Left ventricle myocardium inferior (tissue), 1 donor: Measurements from ENCODE around the gene ZSCAN10. TPM values are rescaled to one million over a fixed set of nuclear protein-coding genes. Genes with fewer than 3 reads are reported as not detected.

Experiments used
- DNase-seq: peaks from one replicate; pipeline ENCODE4 v3.0.0-alpha.2; 2020
- H3K27ac ChIP-seq: fragments of 200-600 bp; replicated peaks from 2 replicates; pipeline ENCODE4 v1.8.0; 2021
- H3K27me3 ChIP-seq: fragments of 200-600 bp; 2 replicates; pipeline ENCODE4 v1.8.0; 2021; ENCODE audit warnings: low read depth
- H3K36me3 ChIP-seq: fragments of 200-600 bp; 2 replicates; pipeline ENCODE4 v1.8.0; 2021
- H3K4me1 ChIP-seq: fragments of 200-600 bp; 2 replicates; pipeline ENCODE4 v1.8.0; 2021
- H3K4me3 ChIP-seq: fragments of 200-600 bp; 2 replicates; pipeline ENCODE4 v1.8.0; 2021; ENCODE audit warnings: mild to moderate bottlenecking, moderate library complexity
- H3K9me3 ChIP-seq: fragments of 200-600 bp; replicated peaks from 2 replicates; pipeline ENCODE4 v1.8.0; 2021
- intact Hi-C: fragments of 100-400 bp; cut with micrococcal nuclease; formaldehyde crosslinking; loops from one replicate; pipeline ENCODE4 v1.11.0; 2022
- total RNA-seq: library from RNA; stranded (reverse); fragmentation: NEBNext Ultra II Directional; extraction: Animal tissue kit (Norgen Biotek cat#: 25700); gene quantifications from one replicate; pipeline ENCODE4 v1.2.1, GENCODE V29; 2021
- TF ChIP-seq, protein P1 (sequence below): fragments of 200-600 bp; IDR thresholded peaks from 2 replicates; pipeline ENCODE4 v1.8.0; 2021; ENCODE audit warnings: antibody characterized with exemption, mild to moderate bottlenecking, borderline replicate concordance
- donor health status: DM: no; HTN: yes; CAD: no; lungs with severe emphysema.

ZSCAN10 gene
- total RNA-seq, 1 donor from 2014 or later: not detected

DNA sequence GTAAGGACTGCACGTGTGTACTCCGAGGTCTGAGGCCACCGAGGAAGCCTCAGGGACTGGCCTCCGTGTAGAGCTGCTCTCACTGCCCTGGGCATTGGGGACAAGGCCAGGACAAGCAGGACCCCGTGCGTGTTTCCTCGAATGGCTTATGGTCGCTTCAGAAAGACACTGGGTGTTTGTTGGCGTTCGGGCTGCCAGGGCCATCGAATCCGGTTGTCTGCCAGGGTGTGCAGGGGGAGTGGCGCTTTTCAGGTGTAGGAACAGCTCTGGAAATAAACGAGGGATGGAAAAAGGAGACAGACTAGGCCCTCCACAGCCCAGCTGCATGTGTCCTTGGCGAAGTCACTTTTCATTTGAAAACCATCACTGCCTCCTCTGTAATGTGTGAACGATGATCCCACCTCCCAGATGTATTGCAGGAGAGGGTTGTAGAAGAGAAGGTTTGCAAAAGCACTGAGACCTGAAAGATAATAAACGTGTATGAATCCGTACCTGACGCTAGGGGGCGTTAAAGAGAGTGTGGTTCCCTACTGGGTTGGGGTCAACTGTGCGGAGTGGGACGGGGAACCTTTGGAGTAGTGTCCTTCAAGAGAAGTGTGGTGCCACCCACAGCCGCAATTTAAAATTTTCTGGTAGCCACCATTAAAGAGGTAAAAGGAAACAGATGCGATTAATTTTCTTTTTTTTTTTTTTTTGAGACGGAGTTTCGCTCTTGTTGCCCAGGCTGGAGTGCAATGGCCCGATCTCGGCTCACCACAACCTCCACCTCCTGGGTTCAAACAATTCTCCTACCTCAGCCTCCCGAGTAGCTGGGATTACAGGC lies 2.1 kb upstream of the ZSCAN10 start:
- Histone ChIP-seq H3K27ac (peak overlapping the region; percentile 92), H3K9me3 (no peaks in the 10 kb centered on the region), H3K27me3 (peaks cover 11% of the 10 kb centered on the region), H3K4me1 (peaks cover 38% of the 10 kb centered on the region), H3K4me3 (peak overlapping the region; percentile 37), H3K36me3 (no peaks in the 10 kb centered on the region)
- no peak for DNase-seq
- TF ChIP-seq, protein P1, sequence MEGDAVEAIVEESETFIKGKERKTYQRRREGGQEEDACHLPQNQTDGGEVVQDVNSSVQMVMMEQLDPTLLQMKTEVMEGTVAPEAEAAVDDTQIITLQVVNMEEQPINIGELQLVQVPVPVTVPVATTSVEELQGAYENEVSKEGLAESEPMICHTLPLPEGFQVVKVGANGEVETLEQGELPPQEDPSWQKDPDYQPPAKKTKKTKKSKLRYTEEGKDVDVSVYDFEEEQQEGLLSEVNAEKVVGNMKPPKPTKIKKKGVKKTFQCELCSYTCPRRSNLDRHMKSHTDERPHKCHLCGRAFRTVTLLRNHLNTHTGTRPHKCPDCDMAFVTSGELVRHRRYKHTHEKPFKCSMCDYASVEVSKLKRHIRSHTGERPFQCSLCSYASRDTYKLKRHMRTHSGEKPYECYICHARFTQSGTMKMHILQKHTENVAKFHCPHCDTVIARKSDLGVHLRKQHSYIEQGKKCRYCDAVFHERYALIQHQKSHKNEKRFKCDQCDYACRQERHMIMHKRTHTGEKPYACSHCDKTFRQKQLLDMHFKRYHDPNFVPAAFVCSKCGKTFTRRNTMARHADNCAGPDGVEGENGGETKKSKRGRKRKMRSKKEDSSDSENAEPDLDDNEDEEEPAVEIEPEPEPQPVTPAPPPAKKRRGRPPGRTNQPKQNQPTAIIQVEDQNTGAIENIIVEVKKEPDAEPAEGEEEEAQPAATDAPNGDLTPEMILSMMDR: peak; percentile 52
- intact Hi-C loops: no loop called here

DNA sequence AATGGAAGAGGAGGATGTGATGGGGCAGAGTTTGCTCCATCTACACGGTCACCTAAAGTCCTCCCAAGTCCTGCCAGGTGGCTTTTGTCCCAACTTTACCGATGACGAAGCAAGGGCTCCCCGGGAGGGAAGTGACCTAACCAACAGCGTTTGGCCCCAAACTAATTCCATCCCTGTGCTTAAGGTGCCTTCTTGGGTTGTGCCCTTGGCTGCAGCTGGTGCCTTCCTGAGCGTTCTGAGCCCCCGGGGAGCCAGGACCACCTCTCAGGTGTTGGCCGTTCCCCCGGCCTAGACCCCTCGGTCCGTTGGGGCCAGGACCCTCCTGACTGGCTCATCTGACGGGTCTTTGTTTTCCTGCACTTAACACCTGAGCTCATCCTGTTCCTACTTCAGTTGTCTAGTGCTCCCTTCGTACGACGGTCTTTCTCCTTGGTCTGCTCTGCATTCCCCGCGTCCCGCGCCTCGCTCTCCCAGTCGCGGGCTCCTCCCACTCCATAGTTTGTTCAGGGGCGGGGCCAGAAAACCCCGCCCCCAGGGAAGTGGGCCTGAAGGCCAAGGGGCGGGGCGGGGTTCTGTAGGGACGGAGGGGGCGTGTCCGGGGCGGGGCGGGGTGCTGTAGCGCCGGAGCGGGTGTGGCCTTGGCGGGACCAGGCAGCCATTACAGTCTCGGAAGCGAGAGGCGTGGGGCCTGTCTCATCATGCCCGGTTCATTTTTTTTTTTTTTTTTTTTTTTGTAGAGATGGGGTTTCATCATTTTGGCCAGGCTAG lies 822 bp upstream of the ZSCAN10 start:
- TF ChIP-seq, protein P1: no peak
- Histone ChIP-seq H3K27ac (peak overlapping the region; percentile 92), H3K4me3 (peak overlapping the region; percentile 51), H3K36me3 (no peaks in the 10 kb centered on the region), H3K4me1 (peaks cover 31% of the 10 kb centered on the region), H3K9me3 (no peaks in the 10 kb centered on the region), H3K27me3 (peaks cover 11% of the 10 kb centered on the region)
- intact Hi-C loops: no loop called here
- DNase-seq: peak; percentile 94

DNA sequence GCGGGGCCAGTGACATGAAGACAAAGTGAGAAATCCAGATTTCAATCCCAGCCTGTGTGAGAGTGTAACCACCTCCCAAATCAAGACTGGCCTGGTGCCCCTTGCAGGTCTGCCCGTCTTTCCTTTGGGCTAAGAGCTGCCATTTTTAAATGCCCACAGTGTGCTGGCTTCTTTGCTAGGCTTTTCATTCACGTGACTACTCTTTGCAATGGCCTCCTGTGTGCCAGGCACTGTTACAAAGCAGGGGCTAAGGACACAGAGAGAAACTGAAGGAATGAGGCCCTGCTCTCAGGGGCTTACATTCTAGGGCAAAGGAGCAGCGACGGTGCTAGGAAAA lies 269 bp upstream of the ZSCAN10 start:
- TF ChIP-seq, protein P1: no peak
- no peaks in the 10 kb centered on the region for H3K36me3 ChIP-seq
- H3K27ac ChIP-seq: peak overlapping the region; percentile 56
- no peak overlapping the region for H3K4me3 ChIP-seq
- peaks cover 31% of the 10 kb centered on the region for H3K4me1 ChIP-seq
- intact Hi-C loops: no loop called here
- DNase-seq: no peak
- H3K27me3 ChIP-seq: peaks cover 11% of the 10 kb centered on the region
- no peaks in the 10 kb centered on the region for H3K9me3 ChIP-seq

DNA sequence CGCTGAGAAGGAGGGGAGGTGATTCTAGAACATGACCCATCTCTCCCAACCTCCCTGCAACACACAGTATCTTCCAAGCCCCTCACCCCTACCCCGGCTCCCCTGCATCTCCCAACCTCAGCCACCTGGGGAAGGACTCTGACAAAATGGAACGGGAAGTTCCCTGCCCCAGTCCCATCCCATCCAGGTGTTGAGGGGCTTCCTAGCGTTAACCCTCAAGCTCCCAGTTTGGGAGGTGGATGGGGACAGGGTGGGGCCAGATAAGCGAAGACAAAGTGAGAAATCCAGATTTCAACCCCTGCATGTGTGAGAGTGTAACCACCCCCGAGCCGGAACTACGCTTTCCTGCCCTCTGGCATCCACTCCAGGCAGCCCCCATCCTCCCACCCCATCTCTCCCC lies 1.8 kb downstream of the ZSCAN10 start:
- H3K4me3 ChIP-seq: no peak overlapping the region
- no peak for DNase-seq
- H3K36me3 ChIP-seq: no peaks in the 10 kb centered on the region
- peaks cover 24% of the 10 kb centered on the region for H3K4me1 ChIP-seq
- H3K27ac ChIP-seq: no peak overlapping the region
- H3K9me3 ChIP-seq: no peaks in the 10 kb centered on the region
- peaks cover 23% of the 10 kb centered on the region for H3K27me3 ChIP-seq
- TF ChIP-seq, protein P1: no peak
- intact Hi-C loops: no loop called here

DNA sequence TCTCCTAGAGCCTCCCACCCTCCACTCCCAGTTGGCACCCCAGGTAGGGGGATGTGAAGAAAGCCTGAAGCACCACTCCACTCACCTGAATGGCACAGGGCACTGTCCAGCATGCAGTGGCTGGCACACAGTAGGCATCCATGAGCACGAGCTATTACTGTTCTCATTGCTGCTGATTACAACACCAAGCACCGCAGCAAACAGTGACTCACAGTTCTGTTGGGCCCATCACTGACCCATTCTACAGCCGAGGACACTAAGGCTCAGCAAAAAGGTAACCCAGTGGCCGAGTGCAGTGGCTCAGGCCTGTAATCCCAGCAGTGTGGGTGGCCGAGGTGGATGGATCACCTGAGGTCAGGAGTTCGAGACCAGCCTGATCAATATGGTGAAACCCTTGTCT lies 2.7 kb downstream of the ZSCAN10 start:
- H3K36me3 ChIP-seq: no peaks in the 10 kb centered on the region
- intact Hi-C loops: no loop called here
- H3K4me3 ChIP-seq: no peak overlapping the region
- TF ChIP-seq, protein P1: no peak
- H3K27me3 ChIP-seq: peaks cover 32% of the 10 kb centered on the region
- no peak overlapping the region for H3K27ac ChIP-seq
- no peaks in the 10 kb centered on the region for H3K9me3 ChIP-seq
- H3K4me1 ChIP-seq: peaks cover 18% of the 10 kb centered on the region
- no peak for DNase-seq
